ENCODE results near the gene KIRREL1. TPM values are rescaled to one million over a fixed set of nuclear protein-coding genes. Genes with fewer than 3 reads are reported as not detected.

The KIRREL1 gene
- total RNA-seq, 1 experiment from 2014 or later, result 211 TPM

GRCh38 chr1:158068918-158069317 is 75.5 kb downstream of the KIRREL1 start:
- intact Hi-C loops (cut with micrococcal nuclease; ENCODE audit: unreplicated experiment), result no loop called here
- Histone ChIP-seq H3K36me3 (ENCODE audit: insufficient read depth, low read length, poor library complexity, severe bottlenecking) (peaks cover 28% of the 10 kb centered on the region), H3K27ac (ENCODE audit: low read depth, low read length, poor library complexity, severe bottlenecking) (no peak overlapping the region), H3K4me1 (ENCODE audit: insufficient read depth, low read length, poor library complexity, severe bottlenecking) (peaks cover 55% of the 10 kb centered on the region), H3K9me3 (ENCODE audit: low read depth, low read length, poor library complexity, severe bottlenecking) (no peaks in the 10 kb centered on the region), H3K27me3 (replicated peaks; ENCODE audit: insufficient read depth, low read depth, low read length, poor library complexity) (no peaks in the 10 kb centered on the region), H3K4me3 (ENCODE audit: low read depth, low read length, poor library complexity, severe bottlenecking) (no peak overlapping the region)
- BruUV-seq (replicated peaks), result no TSS peak
- TF ChIP-seq CTCF (conservative IDR thresholded peaks at IDR 0.05; ENCODE audit: low read depth, low read length) (no peak), EZH2 (IDR thresholded peaks at IDR 0.05; ENCODE audit: borderline replicate concordance, low read depth, low read length, poor library complexity, severe bottlenecking) (no peak)
- POLR2A ChIA-PET (ENCODE audit: low non-redundant PET), result no interaction called here
- no peak for DNase-seq (ENCODE audit: low spot score)
- CTCF ChIA-PET, result no interaction called here

- Histone ChIP-seq H3K9me3 (ENCODE audit: low read depth, low read length, poor library complexity, severe bottlenecking) (no peaks in the 10 kb centered on the region), H3K27me3 (replicated peaks; ENCODE audit: insufficient read depth, low read depth, low read length, poor library complexity) (no peaks in the 10 kb centered on the region), H3K27ac (ENCODE audit: low read depth, low read length, poor library complexity, severe bottlenecking) (peak overlapping the region; percentile 23), H3K36me3 (ENCODE audit: insufficient read depth, low read length, poor library complexity, severe bottlenecking) (peaks cover 40% of the 10 kb centered on the region), H3K4me1 (ENCODE audit: insufficient read depth, low read length, poor library complexity, severe bottlenecking) (peaks cover 55% of the 10 kb centered on the region), H3K4me3 (ENCODE audit: low read depth, low read length, poor library complexity, severe bottlenecking) (no peak overlapping the region)
- DNase-seq (ENCODE audit: low spot score), result no peak
- ChIA-PET CTCF (interaction anchor here (1.0 kb wide), 1 partner anchor 107 kb away, joined by 3 read pairs; no protein-coding TSS in a partner anchor), POLR2A (ENCODE audit: low non-redundant PET) (interaction anchor here (0.6 kb wide), 1 partner anchor 25 kb away, joined by 4 read pairs; no protein-coding TSS in a partner anchor)
- intact Hi-C loops (cut with micrococcal nuclease; ENCODE audit: unreplicated experiment), result no loop called here
- TF ChIP-seq EZH2 (IDR thresholded peaks at IDR 0.05; ENCODE audit: borderline replicate concordance, low read depth, low read length, poor library complexity, severe bottlenecking), result no peak
- no peak for TF ChIP-seq CTCF (conservative IDR thresholded peaks at IDR 0.05; ENCODE audit: low read depth, low read length)
- BruUV-seq (replicated peaks), result no TSS peak
Measured at GRCh38 chr1:158071138-158071537, 77.7 kb downstream of the KIRREL1 start.

- ChIA-PET POLR2A (ENCODE audit: low non-redundant PET) (no interaction called here), CTCF (no interaction called here)
- no peak for TF ChIP-seq CTCF (conservative IDR thresholded peaks at IDR 0.05; ENCODE audit: low read depth, low read length)
- TF ChIP-seq EZH2 (IDR thresholded peaks at IDR 0.05; ENCODE audit: borderline replicate concordance, low read depth, low read length, poor library complexity, severe bottlenecking), result no peak
- H3K27ac ChIP-seq (ENCODE audit: low read depth, low read length, poor library complexity, severe bottlenecking), result no peak overlapping the region
- peaks cover 67% of the 10 kb centered on the region for H3K4me1 ChIP-seq (ENCODE audit: insufficient read depth, low read length, poor library complexity, severe bottlenecking)
- no peak overlapping the region for H3K4me3 ChIP-seq (ENCODE audit: low read depth, low read length, poor library complexity, severe bottlenecking)
- no peaks in the 10 kb centered on the region for H3K27me3 ChIP-seq (replicated peaks; ENCODE audit: insufficient read depth, low read depth, low read length, poor library complexity)
- no peak for DNase-seq (ENCODE audit: low spot score)
- no peaks in the 10 kb centered on the region for H3K9me3 ChIP-seq (ENCODE audit: low read depth, low read length, poor library complexity, severe bottlenecking)
- intact Hi-C loops (cut with micrococcal nuclease; ENCODE audit: unreplicated experiment), result no loop called here
- peaks cover 64% of the 10 kb centered on the region for H3K36me3 ChIP-seq (ENCODE audit: insufficient read depth, low read length, poor library complexity, severe bottlenecking)
- BruUV-seq (replicated peaks), result no TSS peak
Measured at GRCh38 chr1:158075078-158075477, 81.6 kb downstream of the KIRREL1 start.
